ENCODE results near the gene UBE2E2.

DNA sequence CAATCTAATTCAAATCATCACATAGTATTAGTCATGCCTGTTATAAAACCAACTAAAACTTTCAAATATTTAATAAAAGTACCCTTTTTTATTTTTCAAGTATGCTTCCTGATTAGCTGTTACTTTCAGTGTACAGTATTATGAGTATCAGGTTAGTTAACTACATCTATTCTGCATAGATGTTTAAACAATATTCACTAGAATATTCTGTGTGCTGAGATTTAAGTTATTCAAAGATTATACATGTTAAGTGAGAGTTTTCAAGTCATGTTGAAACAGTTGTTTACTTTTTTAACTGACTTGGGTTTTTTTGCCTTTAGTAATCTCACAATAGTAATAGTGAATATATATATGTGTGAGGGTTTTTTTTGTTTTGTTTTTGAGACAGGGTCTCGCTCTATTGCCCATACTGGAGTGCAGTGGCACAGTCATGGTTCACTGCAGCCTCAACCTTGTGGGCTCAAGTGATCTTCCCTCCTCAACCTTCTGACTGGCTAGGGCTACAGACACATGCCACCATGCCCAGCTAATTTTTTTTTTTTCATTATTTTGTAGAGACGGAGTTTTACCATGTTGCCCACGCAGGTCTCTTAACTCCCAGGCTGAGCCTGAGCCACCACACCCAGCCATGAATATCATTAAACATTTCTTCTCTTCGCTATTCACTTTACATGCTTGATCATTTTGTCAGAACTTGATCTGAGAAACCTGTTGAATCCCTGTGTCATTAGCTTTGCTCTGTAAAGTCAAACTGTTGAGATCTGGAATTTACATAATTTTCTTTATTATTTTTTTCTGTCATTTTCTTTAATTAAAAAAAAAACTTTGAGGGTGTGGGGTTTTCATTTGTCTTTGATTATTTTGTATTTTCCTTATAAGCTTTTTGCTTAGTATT is 316.4 kb downstream of the UBE2E2 start:
- TF ChIP-seq CTCF (IDR thresholded peaks at IDR 0.05; ENCODE audit: low read length) (no peak), EZH2 (IDR thresholded peaks at IDR 0.05; ENCODE audit: borderline replicate concordance, low read length) (no peak)
